DMS153 treated with DMSO at 0.1 percent for 48 hours (cell line): ENCODE data around the gene CFL2.

Experiments used
- DNase-seq: peaks from one replicate; lab custom pipeline; 2025; ENCODE audit not compliant: unreplicated experiment; lab: John Stamatoyannopoulos, UW

Gene CFL2

DNA sequence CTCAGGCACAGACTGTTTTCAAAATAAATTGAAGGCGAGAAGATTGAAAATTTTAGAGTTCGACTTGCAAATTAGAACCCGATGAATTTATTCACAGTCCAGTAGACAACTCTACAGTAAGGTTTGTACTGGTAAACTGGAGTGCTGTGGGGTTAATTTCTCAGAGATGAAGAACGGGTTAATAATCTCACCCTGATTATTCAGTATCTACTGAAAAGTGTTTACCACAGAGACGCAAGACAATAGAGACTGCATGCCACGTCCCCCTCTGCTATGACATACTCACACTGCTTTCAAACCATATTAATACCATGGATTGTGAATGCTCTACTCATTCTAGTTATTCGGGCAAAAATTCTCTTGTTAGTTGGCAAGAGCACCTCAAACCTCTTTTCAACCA, 36.1 kb downstream of the CFL2 start:
- no peak for DNase-seq

GRCh38 chr14:34676516-34677211, 37.7 kb downstream of the CFL2 start:
- no peak for DNase-seq

GRCh38 chr14:34673702-34674101, 40.7 kb downstream of the CFL2 start:
- DNase-seq, result no peak

- DNase-seq, result no peak
These were observed 42.7 kb downstream of the CFL2 start for GRCh38 chr14:34671716-34672115.

GRCh38 chr14:34668111-34668510, 46.3 kb downstream of the CFL2 start:
- DNase-seq, result no peak

DNA sequence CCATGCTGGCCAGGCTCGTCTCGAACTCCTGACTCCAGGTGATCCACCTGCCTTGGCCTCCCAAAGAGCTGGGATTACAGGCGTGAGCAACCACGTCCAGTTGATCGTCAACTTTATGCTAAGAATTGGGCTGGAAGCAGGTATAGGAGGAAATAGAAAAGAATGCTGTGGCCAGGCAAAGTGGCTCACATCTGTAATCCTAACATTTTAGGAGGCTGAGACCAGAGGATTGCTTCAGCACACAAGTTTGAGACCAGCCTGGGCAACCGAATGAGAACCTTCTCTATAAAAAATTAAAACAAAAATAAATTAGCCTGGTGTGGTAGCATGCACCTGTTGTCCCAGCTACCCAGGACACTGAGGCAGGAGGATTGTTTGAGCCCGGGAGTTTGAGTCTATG, 47.4 kb downstream of the CFL2 start:
- DNase-seq, result no peak

DNA sequence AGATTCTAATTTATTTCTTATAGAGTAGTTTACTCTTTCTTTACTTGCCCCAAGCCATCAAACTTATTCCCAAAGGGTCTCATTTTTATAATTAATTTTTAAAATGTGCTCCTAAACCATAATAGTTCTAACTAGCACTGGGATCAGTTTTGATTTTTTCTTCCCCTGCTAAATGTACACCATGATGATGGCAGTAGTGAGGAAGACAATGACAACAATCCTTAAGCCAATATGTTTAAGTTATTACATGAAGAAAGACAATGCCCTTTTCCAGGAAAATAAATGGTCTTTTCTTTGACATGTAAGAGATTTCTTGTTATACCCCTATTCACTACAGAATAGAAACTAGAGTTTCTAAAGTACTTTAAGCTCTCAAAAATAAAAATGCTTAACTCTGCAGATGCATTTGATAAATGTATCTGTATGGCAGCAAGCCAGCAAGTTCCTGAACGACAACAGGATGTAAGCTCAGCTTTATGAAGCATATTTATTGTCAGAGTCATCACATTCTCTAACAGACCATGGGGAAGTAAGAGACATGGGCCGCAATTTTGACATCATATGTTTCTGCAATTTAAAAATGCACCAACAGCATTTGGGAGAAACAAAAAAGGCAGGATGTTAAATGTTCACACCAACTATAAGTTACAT, 48.5 kb downstream of the CFL2 start:
- peak; percentile 1 for DNase-seq

DNA sequence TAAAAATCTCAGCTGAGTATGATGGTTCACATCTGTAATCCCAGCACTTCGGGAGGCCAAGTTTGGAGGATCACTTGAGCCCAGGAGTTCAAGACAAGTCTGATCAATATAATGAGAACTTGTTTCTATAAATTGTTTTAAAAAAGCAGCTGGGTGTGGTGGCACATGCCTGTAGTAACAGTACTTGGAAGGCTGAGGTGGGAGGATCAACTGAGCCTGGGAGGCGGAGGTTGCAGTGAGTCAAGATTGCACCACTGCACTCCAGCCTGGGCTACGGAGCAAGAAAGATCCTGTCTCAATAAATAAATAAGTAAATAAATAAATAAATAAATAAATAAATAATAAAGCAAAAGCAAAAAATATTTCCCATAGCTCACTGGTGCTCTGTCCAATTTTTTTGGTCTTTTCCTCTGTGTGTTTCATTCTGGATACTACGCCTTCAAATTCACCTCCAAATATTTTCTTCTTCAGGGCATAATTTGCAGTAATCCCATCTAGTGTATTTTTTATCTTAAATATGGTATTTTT, 51.8 kb downstream of the CFL2 start:
- no peak for DNase-seq

DNA sequence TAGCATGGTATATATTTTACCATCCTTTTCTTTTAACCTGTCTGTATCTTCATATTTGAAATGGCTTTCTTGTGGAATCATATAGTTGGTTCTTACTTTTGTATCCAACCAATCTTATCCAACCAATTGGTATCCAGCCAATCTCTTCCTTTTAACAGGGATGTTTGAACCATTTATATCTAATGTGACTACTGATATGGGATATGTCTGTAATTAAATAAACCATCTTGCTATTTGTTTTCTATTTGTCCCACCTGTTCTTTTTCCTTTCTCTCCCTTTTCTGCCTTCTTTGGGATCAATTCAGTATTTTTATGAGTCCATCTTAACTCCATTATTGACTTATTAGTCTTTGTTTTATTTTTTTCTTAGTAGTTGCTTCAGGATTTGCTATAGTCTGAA, 53.6 kb downstream of the CFL2 start:
- no peak for DNase-seq
